Retinal pigment epithelial cell (primary cell): ENCODE data around the gene TBC1D22A.

Experiments
- DNase-seq: peaks from one replicate; pipeline ENCODE4 v3.0.0-alpha.2; 2010; ENCODE audit warnings: low read depth
- H3K4me3 ChIP-seq: 2 replicates; pipeline ENCODE4 v1.5.1; 2011; ENCODE audit warnings: mild to moderate bottlenecking, low read length, control low read depth, moderate library complexity
- TF ChIP-seq, protein P1 (sequence below): conservative IDR thresholded peaks from 2 replicates; pipeline ENCODE4 v1.5.1; 2011; ENCODE audit warnings: low read depth, low read length, control low read depth, inconsistent platforms

Gene TBC1D22A

GRCh38 chr22:47000888-47001287 lies 238.4 kb downstream of the TBC1D22A start:
- TF ChIP-seq, protein P1, sequence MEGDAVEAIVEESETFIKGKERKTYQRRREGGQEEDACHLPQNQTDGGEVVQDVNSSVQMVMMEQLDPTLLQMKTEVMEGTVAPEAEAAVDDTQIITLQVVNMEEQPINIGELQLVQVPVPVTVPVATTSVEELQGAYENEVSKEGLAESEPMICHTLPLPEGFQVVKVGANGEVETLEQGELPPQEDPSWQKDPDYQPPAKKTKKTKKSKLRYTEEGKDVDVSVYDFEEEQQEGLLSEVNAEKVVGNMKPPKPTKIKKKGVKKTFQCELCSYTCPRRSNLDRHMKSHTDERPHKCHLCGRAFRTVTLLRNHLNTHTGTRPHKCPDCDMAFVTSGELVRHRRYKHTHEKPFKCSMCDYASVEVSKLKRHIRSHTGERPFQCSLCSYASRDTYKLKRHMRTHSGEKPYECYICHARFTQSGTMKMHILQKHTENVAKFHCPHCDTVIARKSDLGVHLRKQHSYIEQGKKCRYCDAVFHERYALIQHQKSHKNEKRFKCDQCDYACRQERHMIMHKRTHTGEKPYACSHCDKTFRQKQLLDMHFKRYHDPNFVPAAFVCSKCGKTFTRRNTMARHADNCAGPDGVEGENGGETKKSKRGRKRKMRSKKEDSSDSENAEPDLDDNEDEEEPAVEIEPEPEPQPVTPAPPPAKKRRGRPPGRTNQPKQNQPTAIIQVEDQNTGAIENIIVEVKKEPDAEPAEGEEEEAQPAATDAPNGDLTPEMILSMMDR = no peak

GRCh38 chr22:47001288-47001687 lies 238.8 kb downstream of the TBC1D22A start:
- H3K4me3 ChIP-seq = no peak overlapping the region
- TF ChIP-seq, protein P1 = no peak
- no peak for DNase-seq

More at GRCh38 chr22:47000888-47001287, 238.4 kb downstream of the TBC1D22A start:
- H3K4me3 ChIP-seq = no peak overlapping the region
- no peak for DNase-seq

DNA sequence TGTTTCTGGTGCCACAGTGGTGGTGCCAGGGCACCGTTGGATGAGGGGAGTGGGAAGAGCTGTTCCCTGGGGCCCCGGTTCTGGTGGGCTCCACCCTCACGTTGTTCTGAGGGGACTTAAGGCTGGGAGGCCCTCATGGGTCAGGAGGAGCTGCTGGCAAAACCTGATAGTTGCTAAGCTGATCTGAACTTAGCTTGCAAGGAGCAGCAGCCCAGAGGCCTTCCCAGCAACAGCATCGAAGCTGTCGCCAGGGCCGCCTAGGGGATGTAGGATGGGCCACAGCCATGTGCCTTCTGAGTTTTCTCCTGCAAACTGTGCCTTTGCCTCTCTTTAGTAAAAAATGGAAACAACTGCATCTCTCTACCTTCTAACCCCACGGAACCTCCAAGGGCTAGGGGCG lies 240.2 kb downstream of the TBC1D22A start:
- no peak for DNase-seq
- TF ChIP-seq, protein P1 = no peak

DNA sequence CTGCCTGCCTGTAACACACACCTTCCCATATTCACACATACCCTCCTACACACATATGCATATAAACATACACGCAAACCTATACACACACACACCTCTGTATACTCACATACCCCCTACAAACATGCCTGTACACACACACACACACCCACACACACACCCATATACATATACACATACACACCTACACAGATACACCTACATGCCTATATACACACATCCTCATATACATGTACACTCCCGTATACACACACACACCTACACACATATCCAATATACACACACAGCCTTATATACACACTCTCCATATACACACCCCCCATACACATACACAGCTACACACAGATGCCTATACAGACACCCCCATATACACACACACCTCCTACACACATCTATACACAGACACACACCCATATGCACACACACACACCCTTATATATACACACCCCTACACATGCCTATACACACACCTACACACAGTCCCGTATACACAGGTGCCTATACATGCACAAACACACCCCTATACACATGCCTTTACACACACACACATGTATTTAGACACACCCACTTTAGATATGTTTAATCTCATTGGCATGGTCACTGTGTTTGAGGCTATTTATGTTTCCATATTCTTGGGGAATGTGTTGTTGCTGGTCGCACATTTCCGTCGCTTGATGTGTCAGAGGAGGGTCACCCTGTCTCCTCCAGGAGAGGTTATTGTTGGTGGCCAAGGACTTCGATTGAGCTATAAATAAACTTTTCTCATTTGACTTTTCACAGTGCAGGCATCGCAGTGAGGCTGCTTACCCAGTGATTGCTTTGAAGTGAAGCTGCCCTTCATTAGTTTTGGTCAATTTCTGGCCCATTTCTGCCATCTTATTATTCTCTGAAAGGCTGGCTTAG lies 243.3 kb downstream of the TBC1D22A start:
- no peak for DNase-seq
- H3K4me3 ChIP-seq = no peak overlapping the region
- TF ChIP-seq, protein P1 = no peak

More for the DNA sequence above, 240.2 kb downstream of the TBC1D22A start:
- H3K4me3 ChIP-seq = no peak overlapping the region

DNA sequence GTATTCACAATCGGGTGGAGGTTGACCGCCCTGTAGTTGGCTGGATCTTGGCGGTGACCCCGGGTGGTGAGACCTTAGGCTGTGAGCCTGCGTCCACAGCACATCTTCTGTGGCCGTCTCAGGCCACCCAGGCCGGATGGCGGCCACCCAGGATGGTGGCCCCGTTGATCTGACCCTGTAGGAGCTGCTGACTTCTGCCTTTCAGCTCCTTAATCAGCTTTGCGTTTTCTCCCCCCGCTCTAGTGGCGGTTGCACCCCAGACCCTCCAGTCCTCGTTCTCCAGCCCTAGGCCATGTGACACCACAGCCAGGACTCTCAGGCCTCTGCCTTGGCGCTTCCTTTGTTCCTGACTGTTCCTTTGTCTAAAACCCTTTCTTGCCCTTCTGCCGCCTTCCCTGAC lies 244.0 kb downstream of the TBC1D22A start:
- H3K4me3 ChIP-seq = no peak overlapping the region
- TF ChIP-seq, protein P1 = no peak

DNA sequence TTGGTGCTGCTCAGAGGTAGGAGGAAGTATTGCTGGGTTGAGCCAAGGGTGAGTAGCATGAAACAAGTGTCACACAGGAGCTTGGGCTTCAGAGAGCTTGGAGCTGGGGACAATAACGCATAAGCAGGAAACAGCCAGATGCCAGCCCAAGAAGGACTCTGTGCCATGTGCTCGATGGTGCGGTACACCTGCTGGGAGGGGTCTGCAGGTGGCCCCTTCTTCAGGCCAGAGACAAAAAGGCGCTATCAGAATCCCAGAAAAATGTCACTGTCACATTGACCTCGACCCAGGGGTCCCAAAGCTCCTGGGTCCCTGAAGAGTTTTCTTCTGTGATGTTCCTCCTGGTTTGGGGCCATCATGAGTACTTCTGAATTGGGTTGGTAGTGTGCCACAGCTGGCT lies 244.4 kb downstream of the TBC1D22A start:
- TF ChIP-seq, protein P1 = no peak
- no peak for DNase-seq
- H3K4me3 ChIP-seq = no peak overlapping the region

More for the DNA sequence above, 244.0 kb downstream of the TBC1D22A start:
- no peak for DNase-seq

DNA sequence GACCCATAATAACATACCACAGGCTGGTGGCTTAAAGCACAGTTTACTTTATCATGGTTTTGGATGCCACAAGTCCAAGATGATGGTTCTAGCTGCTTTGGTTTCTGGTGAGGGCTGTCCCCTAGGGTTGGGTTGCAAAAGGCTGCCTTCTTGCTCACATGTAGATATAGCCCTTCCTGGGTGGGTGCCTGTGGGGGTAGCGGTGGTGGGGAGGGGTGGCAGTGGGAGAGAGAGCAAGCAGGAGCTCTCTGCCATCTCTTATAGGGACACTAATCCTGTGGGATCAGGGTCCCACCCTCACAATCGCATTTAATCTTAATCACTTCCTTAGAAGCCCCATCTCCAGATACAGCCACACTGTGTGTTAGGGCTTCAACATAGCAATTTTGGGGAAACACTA lies 245.0 kb downstream of the TBC1D22A start:
- H3K4me3 ChIP-seq = no peak overlapping the region
- DNase-seq = no peak
- TF ChIP-seq, protein P1 = no peak
